ENCODE data around the gene DDX49.

- no peak for TF ChIP-seq CTCF (conservative IDR thresholded peaks at IDR 0.05)
- no peak for TF ChIP-seq ZFX (IDR thresholded peaks at IDR 0.05)
These were observed 8.6 kb upstream of the DDX49 start for GRCh38 chr19:18910801-18911436.

Data from C4-2B (cell line).